ENCODE data around the gene TMA7B.

- TF ChIP-seq CTCF (conservative IDR thresholded peaks at IDR 0.05; ENCODE audit: low read depth, low read length) (no peak), CEBPB (IDR thresholded peaks at IDR 0.05; ENCODE audit: low read depth, low read length) (no peak), POLR2A (IDR thresholded peaks at IDR 0.05; ENCODE audit: low read depth, low read length) (no peak), FOS (IDR thresholded peaks at IDR 0.05; ENCODE audit: low read depth, low read length) (no peak)
Measured at GRCh38 chr22:39962071-39962470, 1.9 kb downstream of the TMA7B start.
